Smooth muscle cell (in vitro differentiated cells): ENCODE measurements around the gene HP. TPM values are rescaled to one million over a fixed set of nuclear protein-coding genes. Genes with fewer than 3 reads are reported as not detected.

Experiments used
- DNase-seq: peaks from one replicate; lab custom pipeline; 2025; ENCODE audit not compliant: unreplicated experiment; lab: John Stamatoyannopoulos, UW
- H2AFZ ChIP-seq: fragments of 200-600 bp; sonication (generic); 2 replicates; pipeline ENCODE4 v1.6.0; 2016; ENCODE audit warnings: antibody characterized with exemption, low read depth, mild to moderate bottlenecking
- H3F3A ChIP-seq: fragments of 200-600 bp; sonication (generic); 2 replicates; pipeline ENCODE4 v1.6.0; 2017; ENCODE audit warnings: antibody characterized with exemption, low read depth
- H3K27ac ChIP-seq: fragments of 200-600 bp; sonication (generic); 2 replicates; pipeline ENCODE4 v1.5.1; 2016; ENCODE audit warnings: low read depth, mild to moderate bottlenecking
- H3K27me3 ChIP-seq: fragments of 200-600 bp; sonication (generic); 2 replicates; pipeline ENCODE4 v1.6.1; 2016; ENCODE audit warnings: low read depth, mild to moderate bottlenecking
- H3K36me3 ChIP-seq: fragments of 200-600 bp; sonication (generic); 2 replicates; pipeline ENCODE4 v1.5.1; 2016; ENCODE audit warnings: low read depth
- H3K4me1 ChIP-seq: fragments of 200-600 bp; sonication (generic); 2 replicates; pipeline ENCODE4 v1.5.1; 2016; ENCODE audit warnings: low read depth
- H3K4me2 ChIP-seq: fragments of 200-600 bp; sonication (generic); 2 replicates; pipeline ENCODE4 v1.6.0; 2016; ENCODE audit warnings: mild to moderate bottlenecking
- H3K4me3 ChIP-seq: fragments of 200-600 bp; sonication (generic); 2 replicates; pipeline ENCODE4 v1.5.1; 2016; ENCODE audit warnings: mild to moderate bottlenecking
- H3K79me2 ChIP-seq: fragments of 200-600 bp; sonication (generic); 2 replicates; pipeline ENCODE4 v1.6.0; 2016; ENCODE audit warnings: low read depth, mild to moderate bottlenecking
- H3K9ac ChIP-seq: fragments of 200-600 bp; sonication (generic); 2 replicates; pipeline ENCODE4 v1.6.0; 2016; ENCODE audit warnings: low read depth
- H3K9me3 ChIP-seq: fragments of 200-600 bp; sonication (generic); replicated peaks from 2 replicates; pipeline ENCODE4 v1.5.1; 2016; ENCODE audit warnings: low read depth
- H4K20me1 ChIP-seq: fragments of 200-600 bp; sonication (generic); 2 replicates; pipeline ENCODE4 v1.6.0; 2016; ENCODE audit warnings: low read depth
- CTCF ChIP-seq: fragments of 200-600 bp; sonication (generic); IDR thresholded peaks from 2 replicates; pipeline ENCODE4 v1.5.1; 2017; ENCODE audit warnings: borderline replicate concordance, mild to moderate bottlenecking, antibody characterized with exemption; ENCODE audit not compliant: insufficient read depth, poor library complexity, severe bottlenecking
- WGBS: methylation state at CpG from one replicate; pipeline ENCODE4 v1.1.7; 2016; ENCODE audit warnings: low lambda C conversion rate; 5-methylcytosine and 5-hydroxymethylcytosine counted together
- polyA plus RNA-seq: library from polyadenylated mRNA; unstranded; fragments of >200 nt; fragmentation: Nextera tagmentation; extraction: Ambion mirVana; gene quantifications from 2 replicates; pipeline ENCODE4 v1.2.1, GENCODE V29; 2016
- total RNA-seq: library from RNA; depleted of rRNA; stranded (reverse); fragments of >200 nt; gene quantifications from 2 replicates; pipeline ENCODE4 v1.2.3, GENCODE V29; 2014

Gene HP
- total and polyA plus RNA-seq, 2 experiments from 2014 or later, result 0.33 TPM; not detected in 1

- TF ChIP-seq CTCF, result no peak
- no peaks in the 10 kb centered on the region for H3K4me1 ChIP-seq
- no peaks in the 10 kb centered on the region for H3F3A ChIP-seq
- no peaks in the 10 kb centered on the region for H4K20me1 ChIP-seq
- no peaks in the 10 kb centered on the region for H3K27me3 ChIP-seq
- WGBS, result 80% methylated on average over 6 of the region's 6 CpGs
- no peaks in the 10 kb centered on the region for H3K9me3 ChIP-seq
- no peak overlapping the region for H3K4me2 ChIP-seq
- H3K79me2 ChIP-seq, result no peaks in the 10 kb centered on the region
- H3K36me3 ChIP-seq, result no peaks in the 10 kb centered on the region
- H3K27ac ChIP-seq, result no peak overlapping the region
- H2AFZ ChIP-seq, result no peak overlapping the region
- no peak for DNase-seq
- no peak overlapping the region for H3K4me3 ChIP-seq
- H3K9ac ChIP-seq, result no peak overlapping the region
Observed at GRCh38 chr16:72044296-72044695, 10.0 kb upstream of the HP start.

GRCh38 chr16:72044825-72045359, 9.4 kb upstream of the HP start:
- Histone ChIP-seq H3K27me3 (no peaks in the 10 kb centered on the region), H3K27ac (no peak overlapping the region), H3K9ac (no peak overlapping the region), H3K4me2 (no peak overlapping the region), H2AFZ (no peak overlapping the region), H3K4me1 (no peaks in the 10 kb centered on the region), H3K9me3 (no peaks in the 10 kb centered on the region), H3K36me3 (no peaks in the 10 kb centered on the region), H3K4me3 (no peak overlapping the region), H3K79me2 (no peaks in the 10 kb centered on the region), H3F3A (no peaks in the 10 kb centered on the region), H4K20me1 (no peaks in the 10 kb centered on the region)
- no peak for TF ChIP-seq CTCF
- 96% methylated on average over 2 of the region's 2 CpGs for WGBS
- DNase-seq, result no peak

- no peaks in the 10 kb centered on the region for H3K36me3 ChIP-seq
- no peak overlapping the region for H3K9ac ChIP-seq
- H3K4me2 ChIP-seq, result no peak overlapping the region
- no peak overlapping the region for H3K27ac ChIP-seq
- no peaks in the 10 kb centered on the region for H3K9me3 ChIP-seq
- DNase-seq, result no peak
- no peak for TF ChIP-seq CTCF
- H2AFZ ChIP-seq, result no peak overlapping the region
- H3K79me2 ChIP-seq, result no peaks in the 10 kb centered on the region
- H4K20me1 ChIP-seq, result no peaks in the 10 kb centered on the region
- no peak overlapping the region for H3K4me3 ChIP-seq
- H3K4me1 ChIP-seq, result no peaks in the 10 kb centered on the region
- no peaks in the 10 kb centered on the region for H3F3A ChIP-seq
- H3K27me3 ChIP-seq, result no peaks in the 10 kb centered on the region
Observed at GRCh38 chr16:72049110-72049509, 5.2 kb upstream of the HP start.

GRCh38 chr16:72050769-72051464, 3.4 kb upstream of the HP start:
- H3F3A ChIP-seq, result no peaks in the 10 kb centered on the region
- H3K4me2 ChIP-seq, result no peak overlapping the region
- 87% methylated on average over 4 of the region's 4 CpGs for WGBS
- no peaks in the 10 kb centered on the region for H3K4me1 ChIP-seq
- no peak overlapping the region for H3K4me3 ChIP-seq
- H3K79me2 ChIP-seq, result no peaks in the 10 kb centered on the region
- H3K27me3 ChIP-seq, result no peaks in the 10 kb centered on the region
- H3K9ac ChIP-seq, result no peak overlapping the region
- no peaks in the 10 kb centered on the region for H4K20me1 ChIP-seq
- no peak for DNase-seq
- no peak overlapping the region for H3K27ac ChIP-seq
- H3K9me3 ChIP-seq, result no peaks in the 10 kb centered on the region
- no peak for TF ChIP-seq CTCF
- no peak overlapping the region for H2AFZ ChIP-seq
- H3K36me3 ChIP-seq, result no peaks in the 10 kb centered on the region
